Activated CD8-positive, alpha-beta memory T cell treated with anti-CD3 and anti-CD28 coated beads, Interleukin-2, amount 50 U/mL, for 1 hour (primary cell): ENCODE data around the gene GCC2.
"Not testable (repeated sequence)": the region's sequence is repeated elsewhere in the genome, so short reads cannot be mapped to it uniquely, and the experiment has no call there.

ENCODE experiments used
- DNase-seq: peaks from one replicate; pipeline ENCODE4 v3.0.0-alpha.2; 2020; ENCODE audit errors: extremely low read depth

Gene GCC2

GRCh38 chr2:108444941-108445840 lies 3.8 kb upstream of the GCC2 start:
- no peak for DNase-seq

- no peak for DNase-seq
Measured at GRCh38 chr2:108446703-108447102, 2.3 kb upstream of the GCC2 start.

- no peak for DNase-seq
Measured at GRCh38 chr2:108447947-108448677, 894 bp upstream of the GCC2 start.

GRCh38 chr2:108449410-108450130 lies 564 bp downstream of the GCC2 start:
- no peak for DNase-seq

- DNase-seq, result no peak
Measured at GRCh38 chr2:108450863-108451262, 1.9 kb downstream of the GCC2 start.

GRCh38 chr2:108451976-108452375 lies 3.0 kb downstream of the GCC2 start:
- DNase-seq, result no peak

- not testable (repeated sequence) for DNase-seq
Measured at GRCh38 chr2:108453530-108453929, 4.5 kb downstream of the GCC2 start.

- no peak for DNase-seq
Measured at GRCh38 chr2:108454440-108454839, 5.4 kb downstream of the GCC2 start.

- DNase-seq, result no peak
Measured at GRCh38 chr2:108455571-108455970, 6.6 kb downstream of the GCC2 start.

- DNase-seq, result no peak
Measured at GRCh38 chr2:108458082-108458481, 9.1 kb downstream of the GCC2 start.

- no peak for DNase-seq
Measured at GRCh38 chr2:108459441-108459840, 10.4 kb downstream of the GCC2 start.

- no peak for DNase-seq
Measured at GRCh38 chr2:108460345-108461037, 11.5 kb downstream of the GCC2 start.

- no peak for DNase-seq
Measured at GRCh38 chr2:108477099-108477498, 28.1 kb downstream of the GCC2 start.

GRCh38 chr2:108485253-108485652 lies 36.2 kb downstream of the GCC2 start:
- no peak for DNase-seq

- DNase-seq, result no peak
Measured at GRCh38 chr2:108490506-108491122, 41.6 kb downstream of the GCC2 start.

GRCh38 chr2:108491848-108492247 lies 42.8 kb downstream of the GCC2 start:
- DNase-seq, result no peak

- no peak for DNase-seq
Measured at GRCh38 chr2:108492364-108492763, 43.4 kb downstream of the GCC2 start.

GRCh38 chr2:108496167-108496566 lies 47.2 kb downstream of the GCC2 start:
- not testable (repeated sequence) for DNase-seq

- not testable (repeated sequence) for DNase-seq
Measured at GRCh38 chr2:108507620-108508019, 58.6 kb downstream of the GCC2 start.

GRCh38 chr2:108512431-108512830 lies 63.4 kb downstream of the GCC2 start:
- not testable (repeated sequence) for DNase-seq

- DNase-seq, result not testable (repeated sequence)
Measured at GRCh38 chr2:108514478-108514877, 65.5 kb downstream of the GCC2 start.
